ENCODE measurements around the gene KMT2A.
"Not testable (repeated sequence)": the region's sequence is repeated elsewhere in the genome, so short reads cannot be mapped to it uniquely, and the experiment has no call there.

Gene KMT2A

GRCh38 chr11:118435893-118436624, at the start of gene KMT2A:
Gene KMT2A (plus strand): TSS chr11:118436492. CDS start chr11:118436513, 21 bp downstream.
- peak; percentile 87 for DNase-seq (ENCODE audit: low read depth)

GRCh38 chr11:118396097-118396501, 40.2 kb upstream of the KMT2A start:
- TF ChIP-seq CTCF (IDR thresholded peaks at IDR 0.05; ENCODE audit: control insufficient read depth, insufficient read depth, low read depth, low read length, missing control alignments): no peak
- no peak for DNase-seq (ENCODE audit: low read depth)
- no peak overlapping the region for H3K4me3 ChIP-seq (ENCODE audit: control insufficient read depth, low read depth, low read length)

More at GRCh38 chr11:118435893-118436624, at the start of gene KMT2A:
- TF ChIP-seq CTCF (IDR thresholded peaks at IDR 0.05; ENCODE audit: control insufficient read depth, insufficient read depth, low read depth, low read length, missing control alignments): no peak
- peak within 1 kb of the TSS; percentile 91 for H3K4me3 ChIP-seq (ENCODE audit: control insufficient read depth, low read depth, low read length)

GRCh38 chr11:118397448-118397847, 38.8 kb upstream of the KMT2A start:
- DNase-seq (ENCODE audit: low read depth): no peak
- H3K4me3 ChIP-seq (ENCODE audit: control insufficient read depth, low read depth, low read length): no peak overlapping the region
- no peak for TF ChIP-seq CTCF (IDR thresholded peaks at IDR 0.05; ENCODE audit: control insufficient read depth, insufficient read depth, low read depth, low read length, missing control alignments)

- H3K4me3 ChIP-seq (ENCODE audit: control insufficient read depth, low read depth, low read length): no peak overlapping the region
- no peak for DNase-seq (ENCODE audit: low read depth)
- TF ChIP-seq CTCF (IDR thresholded peaks at IDR 0.05; ENCODE audit: control insufficient read depth, insufficient read depth, low read depth, low read length, missing control alignments): no peak
Observed at GRCh38 chr11:118398791-118399559, 37.3 kb upstream of the KMT2A start.

GRCh38 chr11:118401151-118401879, 35.0 kb upstream of the KMT2A start, which contains the start of gene ATP5MG:
Gene ATP5MG (plus strand): TSS chr11:118401606. CDS start chr11:118401666, 60 bp downstream.
- DNase-seq (ENCODE audit: low read depth): peak; percentile 52
- TF ChIP-seq CTCF (IDR thresholded peaks at IDR 0.05; ENCODE audit: control insufficient read depth, insufficient read depth, low read depth, low read length, missing control alignments): no peak
- H3K4me3 ChIP-seq (ENCODE audit: control insufficient read depth, low read depth, low read length): peak within 1 kb of the TSS; percentile 94

- peak; percentile 88 for DNase-seq (ENCODE audit: low read depth)
- TF ChIP-seq CTCF (IDR thresholded peaks at IDR 0.05; ENCODE audit: control insufficient read depth, insufficient read depth, low read depth, low read length, missing control alignments): peak; percentile 10
- H3K4me3 ChIP-seq (ENCODE audit: control insufficient read depth, low read depth, low read length): peak overlapping the region; percentile 94
Observed at GRCh38 chr11:118401880-118402590, 34.3 kb upstream of the KMT2A start.

GRCh38 chr11:118402594-118402993, 33.7 kb upstream of the KMT2A start:
- H3K4me3 ChIP-seq (ENCODE audit: control insufficient read depth, low read depth, low read length): peak overlapping the region; percentile 33
- DNase-seq (ENCODE audit: low read depth): not testable (repeated sequence)

Measured in AG09309 (cell line).